HG03045 (cell line): ENCODE measurements around the gene ANO7.

ENCODE experiments used
- ATAC-seq: cut with Tn5 transposase; IDR thresholded peaks from one replicate; pipeline ENCODE4 v1.9.1; 2021; ENCODE audit warnings: mild to moderate bottlenecking, moderate library complexity; ENCODE audit not compliant: unreplicated experiment

ANO7 gene

DNA sequence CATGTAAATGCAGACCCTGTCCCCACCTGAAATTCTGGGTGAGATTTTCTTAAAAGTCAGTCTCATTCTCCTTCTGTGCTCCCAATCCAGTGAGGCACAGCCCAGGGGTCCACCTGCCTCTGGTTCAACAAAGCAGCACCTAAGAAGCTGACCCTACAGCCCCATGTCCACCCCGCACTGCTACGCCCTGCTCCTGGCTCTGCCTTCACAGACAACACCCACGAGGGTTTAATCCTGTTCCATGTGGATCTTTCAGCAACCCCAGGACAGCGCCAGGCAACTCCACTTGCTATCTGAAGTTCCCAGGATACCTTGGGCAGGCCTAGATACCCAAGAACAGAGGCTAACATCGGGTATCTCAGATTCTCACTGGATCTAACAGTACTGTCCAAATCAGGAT is 82.1 kb downstream of the ANO7 start:
- ATAC-seq = no peak

DNA sequence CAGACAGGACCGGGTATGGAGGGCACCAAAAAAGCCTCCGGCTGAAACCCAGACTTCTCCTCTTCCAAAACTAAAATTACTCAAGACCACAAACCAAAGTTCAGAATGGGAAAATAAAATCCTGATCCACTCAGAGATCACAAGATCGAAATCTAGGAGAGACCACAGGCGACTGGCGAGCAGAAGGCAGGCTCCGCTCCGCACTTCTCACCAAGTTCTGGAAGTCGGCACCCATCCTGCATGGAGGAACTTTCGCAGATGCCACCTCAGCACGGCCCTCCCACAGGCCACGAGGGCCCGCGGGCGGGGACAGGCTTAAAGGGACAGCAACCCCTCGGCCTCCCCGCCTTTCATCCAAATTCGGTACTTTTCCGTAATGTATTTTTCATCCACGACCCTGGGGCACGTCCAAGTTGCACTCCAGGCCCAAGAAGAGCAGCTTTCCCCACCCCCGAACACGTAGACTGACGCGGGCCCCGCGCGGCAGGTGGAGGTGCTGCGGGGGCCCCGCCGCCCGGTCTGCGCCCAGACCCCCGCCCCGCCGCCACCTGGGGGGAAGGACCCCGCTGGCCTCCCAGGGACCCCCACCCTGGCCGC is 83.3 kb downstream of the ANO7 start:
- peak; percentile 50 for ATAC-seq

DNA sequence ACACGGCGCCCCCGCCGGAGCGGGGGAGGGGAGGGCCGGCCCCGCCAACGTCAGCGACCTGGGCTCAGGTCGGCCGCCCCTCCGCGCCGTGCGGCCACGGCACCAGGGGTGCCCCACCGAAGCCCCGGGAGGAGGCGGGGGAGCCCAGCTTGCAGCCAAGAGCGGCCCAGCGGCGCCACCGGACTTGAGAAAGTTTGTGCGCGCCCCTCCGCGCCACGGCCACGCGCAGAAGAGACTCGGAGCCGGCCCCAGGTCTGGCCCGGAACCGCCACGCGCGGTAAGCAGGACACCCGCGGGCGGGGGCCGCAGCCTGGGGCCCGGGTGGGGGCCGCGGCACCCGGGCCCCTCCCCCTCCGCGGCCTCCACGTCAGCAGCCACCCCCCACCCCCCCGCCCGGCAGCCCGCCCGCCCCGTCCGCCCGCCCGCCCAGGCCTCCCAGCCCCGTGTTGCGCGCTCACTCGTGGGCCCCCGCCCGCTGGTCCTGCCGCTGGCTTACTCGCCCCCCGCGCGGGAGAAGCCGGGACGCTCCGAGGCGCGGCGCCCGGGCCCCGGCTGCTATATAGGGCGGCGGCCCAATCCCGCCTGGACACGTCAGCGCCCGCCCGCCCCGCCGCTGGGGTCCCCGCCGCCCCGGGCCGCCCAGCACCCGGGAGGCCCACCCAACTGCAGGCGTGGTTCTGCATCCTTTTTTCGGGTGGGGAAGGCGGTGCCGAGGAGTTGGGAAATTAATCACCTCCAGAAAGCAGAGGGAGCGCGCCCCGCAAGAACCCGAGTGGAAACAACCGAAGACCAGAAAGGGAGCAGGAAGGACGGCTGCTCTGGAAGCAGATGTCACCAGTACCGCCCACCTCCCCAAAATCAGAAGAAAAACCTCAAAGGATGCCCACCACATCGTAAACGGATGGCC is 84.1 kb downstream of the ANO7 start:
- peak; percentile 50 for ATAC-seq

DNA sequence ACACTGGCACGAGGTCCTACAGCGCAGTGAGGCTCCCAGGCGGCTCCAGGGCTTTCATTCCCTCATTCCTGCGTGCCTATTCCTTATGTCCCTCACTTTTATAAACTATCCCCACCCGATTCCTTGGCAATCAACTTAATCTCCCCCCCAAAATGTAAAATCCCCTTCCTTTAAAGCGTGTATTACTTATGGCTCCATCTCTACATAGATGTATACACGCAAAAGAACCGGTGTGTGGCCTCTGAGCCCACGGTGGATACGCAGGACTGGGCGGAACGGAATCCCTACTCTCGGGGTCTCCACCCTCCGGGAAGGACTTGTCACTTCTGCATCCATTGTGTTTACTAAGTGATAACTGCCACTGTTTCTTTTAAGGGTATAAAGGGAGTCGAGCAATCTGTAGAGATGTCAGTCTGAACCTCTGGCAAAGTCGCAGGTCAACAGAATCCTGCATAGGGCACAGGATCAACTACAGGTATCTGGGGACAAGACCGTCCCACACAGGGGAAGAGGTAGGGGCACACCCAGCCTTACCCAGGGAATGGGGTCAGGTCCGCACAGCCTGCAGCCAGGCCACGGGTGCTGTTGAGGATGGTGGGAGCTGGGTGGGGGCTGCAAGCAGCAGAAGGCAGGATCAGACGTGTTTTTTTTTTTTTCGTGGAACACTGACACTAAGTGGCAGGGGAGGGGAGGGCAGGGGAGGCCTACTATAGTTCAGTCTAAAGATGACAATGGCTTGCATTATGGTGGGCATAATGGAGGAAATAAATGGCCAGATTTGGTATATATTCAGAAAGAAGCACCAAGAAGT is 84.9 kb downstream of the ANO7 start:
- ATAC-seq = no peak

DNA sequence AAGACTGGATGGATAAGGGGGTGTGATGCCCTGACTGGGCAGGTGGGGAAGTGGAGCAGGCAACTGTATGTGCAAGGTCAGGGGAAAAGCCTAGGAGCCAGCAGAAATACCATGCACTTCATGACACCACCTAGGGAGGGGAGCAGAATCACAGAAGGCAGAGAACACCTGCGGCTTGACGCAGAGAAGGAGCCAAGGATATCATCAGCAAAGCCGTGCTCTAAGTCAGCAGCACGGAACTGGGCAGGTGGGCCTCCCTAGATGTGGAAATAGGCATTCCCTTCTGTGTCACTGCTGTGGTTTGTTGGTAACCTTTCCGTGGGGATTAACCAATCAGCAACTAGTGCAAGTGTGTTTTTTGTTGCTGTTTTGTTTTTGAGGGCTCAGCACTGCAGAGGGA is 85.7 kb downstream of the ANO7 start:
- no peak for ATAC-seq
